Adrenal gland (tissue), 5 donors: ENCODE results near the gene SPATA31C1.

ENCODE experiments used
- POLR2A ChIP-seq, 2 donors: fragments of 450-650 bp; IDR thresholded peaks; one replicate each; pipeline ENCODE4 v1.6.1; 2017; ENCODE audit warnings: antibody characterized with exemption in 2 of 2, mild to moderate bottlenecking in 2 of 2, moderate library complexity in 1 of 2
- TF ChIP-seq, protein P1 (sequence below), 6 experiments: fragments of 450-650 bp in 4 of 6; fragments of 200-600 bp in 2 of 6; sonication (generic) in 1 of 6; IDR thresholded peaks; 1 replicate in 5 of 6; 2 replicates in 1 of 6; pipeline versions ENCODE4 v1.5.1 to v1.8.0; 2016 to 2021; ENCODE audit warnings: antibody characterized with exemption in 6 of 6, mild to moderate bottlenecking in 2 of 6, moderate library complexity in 1 of 6
- donor health status: DM: no; HTN: no; CAD: no.

DNA sequence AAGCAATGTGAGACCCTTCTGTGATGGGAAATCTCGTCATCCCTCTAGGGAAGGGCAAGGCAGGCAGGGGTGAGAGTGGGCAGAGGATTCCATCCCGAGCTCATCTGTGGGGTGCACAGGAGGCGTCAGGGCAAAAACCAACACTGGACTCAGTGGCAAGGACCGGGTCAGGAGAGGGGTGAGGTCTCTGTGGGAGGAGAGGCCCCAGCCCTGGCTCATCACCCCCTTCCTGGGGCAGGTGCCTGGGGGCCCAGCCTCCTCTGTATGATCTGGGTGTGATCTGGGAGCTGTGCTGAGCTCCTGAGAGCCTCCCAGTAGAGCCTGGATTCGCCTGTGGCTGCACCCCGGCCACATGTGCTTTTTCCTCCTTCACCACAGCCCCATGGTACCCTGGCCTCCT lies 34.5 kb upstream of the SPATA31C1 start:
- TF ChIP-seq, protein P1, sequence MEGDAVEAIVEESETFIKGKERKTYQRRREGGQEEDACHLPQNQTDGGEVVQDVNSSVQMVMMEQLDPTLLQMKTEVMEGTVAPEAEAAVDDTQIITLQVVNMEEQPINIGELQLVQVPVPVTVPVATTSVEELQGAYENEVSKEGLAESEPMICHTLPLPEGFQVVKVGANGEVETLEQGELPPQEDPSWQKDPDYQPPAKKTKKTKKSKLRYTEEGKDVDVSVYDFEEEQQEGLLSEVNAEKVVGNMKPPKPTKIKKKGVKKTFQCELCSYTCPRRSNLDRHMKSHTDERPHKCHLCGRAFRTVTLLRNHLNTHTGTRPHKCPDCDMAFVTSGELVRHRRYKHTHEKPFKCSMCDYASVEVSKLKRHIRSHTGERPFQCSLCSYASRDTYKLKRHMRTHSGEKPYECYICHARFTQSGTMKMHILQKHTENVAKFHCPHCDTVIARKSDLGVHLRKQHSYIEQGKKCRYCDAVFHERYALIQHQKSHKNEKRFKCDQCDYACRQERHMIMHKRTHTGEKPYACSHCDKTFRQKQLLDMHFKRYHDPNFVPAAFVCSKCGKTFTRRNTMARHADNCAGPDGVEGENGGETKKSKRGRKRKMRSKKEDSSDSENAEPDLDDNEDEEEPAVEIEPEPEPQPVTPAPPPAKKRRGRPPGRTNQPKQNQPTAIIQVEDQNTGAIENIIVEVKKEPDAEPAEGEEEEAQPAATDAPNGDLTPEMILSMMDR (IDR thresholded peaks at IDR 0.05) = no peak
- TF ChIP-seq POLR2A (IDR thresholded peaks at IDR 0.05) = no peak
